Stimulated activated CD4-positive, alpha-beta T cell treated with anti-CD3 and anti-CD28 coated beads, Interleukin-12 subunit alpha, Interleukin-12 subunit beta, amount 100 ng/mL, for 24 hours (primary cell): ENCODE results near the gene LCA5L.
"Not testable (repeated sequence)": the region's sequence is repeated elsewhere in the genome, so short reads cannot be mapped to it uniquely, and the experiment has no call there.

Source experiments
- DNase-seq, 2 experiments: peaks; one replicate each; pipeline ENCODE4 v3.0.0-alpha.2; 2020; ENCODE audit warnings: low read depth in 2 of 2

LCA5L gene

GRCh38 chr21:39387461-39388037 is 58.0 kb downstream of the LCA5L start:
- DNase-seq = peak; percentile 83 to 88

DNA sequence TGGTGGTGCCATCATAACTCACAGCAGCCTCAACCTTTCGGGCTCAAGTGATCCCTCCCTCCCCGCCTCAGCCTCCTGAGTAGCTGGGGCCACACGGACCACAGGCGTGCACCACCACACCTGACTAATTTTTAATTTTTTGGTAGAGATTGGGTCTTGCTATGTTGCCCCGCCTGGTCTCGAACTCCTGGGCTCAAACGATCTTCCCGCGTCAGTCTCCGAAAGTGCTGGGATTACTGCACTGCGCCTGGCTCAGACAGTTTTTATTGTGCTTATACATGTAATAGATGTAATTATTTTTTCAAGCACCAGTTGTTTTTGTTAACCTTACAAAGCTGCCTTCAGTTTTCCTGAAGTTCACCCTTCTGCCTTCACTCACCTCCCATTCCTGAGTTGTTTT is 58.7 kb downstream of the LCA5L start:
- DNase-seq = no peak

- DNase-seq = no peak
Measured at GRCh38 chr21:39386194-39386593, 59.4 kb downstream of the LCA5L start.

DNA sequence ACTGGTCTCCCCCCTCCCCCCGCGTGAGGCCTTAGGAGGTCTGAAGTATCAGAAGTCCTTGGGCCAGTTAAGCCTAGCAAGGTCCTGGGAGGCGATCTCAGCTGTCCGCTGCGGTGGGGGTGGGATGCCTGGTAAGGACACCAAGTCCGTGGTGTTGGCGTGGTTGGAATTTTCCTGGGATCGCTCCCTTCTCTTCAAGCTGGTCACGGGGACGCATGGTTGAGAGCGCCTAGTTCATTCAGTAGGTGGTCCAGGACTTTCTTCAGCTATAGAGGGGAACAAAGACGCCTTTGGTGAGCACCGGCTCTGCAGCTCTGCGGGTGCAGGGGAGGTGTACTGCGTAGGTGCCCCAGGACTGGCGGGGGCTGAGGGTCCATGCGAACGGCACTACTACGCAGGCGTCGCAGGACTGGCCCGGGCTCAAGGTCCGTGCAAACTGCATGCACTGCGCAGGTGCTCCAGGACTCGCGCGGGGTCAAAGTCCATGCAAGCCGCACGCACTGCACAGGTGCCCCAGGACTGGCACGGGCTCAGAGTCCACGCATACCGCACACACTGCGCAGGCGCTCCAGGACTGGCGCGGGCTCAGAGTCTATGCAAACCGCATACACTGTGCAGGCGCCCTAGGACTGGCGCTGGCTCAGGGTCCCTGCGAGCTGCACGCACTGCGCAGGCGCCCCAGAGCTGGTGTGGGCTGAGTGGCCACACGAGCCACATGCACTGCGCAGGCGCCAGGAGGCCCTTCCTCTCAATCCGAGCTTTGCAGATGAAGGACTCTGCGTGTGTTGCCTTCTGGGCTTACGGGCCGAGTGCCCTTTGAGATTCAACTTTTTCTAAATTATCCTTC is 60.1 kb downstream of the LCA5L start:
- peak; percentile 47 to 55 for DNase-seq

DNA sequence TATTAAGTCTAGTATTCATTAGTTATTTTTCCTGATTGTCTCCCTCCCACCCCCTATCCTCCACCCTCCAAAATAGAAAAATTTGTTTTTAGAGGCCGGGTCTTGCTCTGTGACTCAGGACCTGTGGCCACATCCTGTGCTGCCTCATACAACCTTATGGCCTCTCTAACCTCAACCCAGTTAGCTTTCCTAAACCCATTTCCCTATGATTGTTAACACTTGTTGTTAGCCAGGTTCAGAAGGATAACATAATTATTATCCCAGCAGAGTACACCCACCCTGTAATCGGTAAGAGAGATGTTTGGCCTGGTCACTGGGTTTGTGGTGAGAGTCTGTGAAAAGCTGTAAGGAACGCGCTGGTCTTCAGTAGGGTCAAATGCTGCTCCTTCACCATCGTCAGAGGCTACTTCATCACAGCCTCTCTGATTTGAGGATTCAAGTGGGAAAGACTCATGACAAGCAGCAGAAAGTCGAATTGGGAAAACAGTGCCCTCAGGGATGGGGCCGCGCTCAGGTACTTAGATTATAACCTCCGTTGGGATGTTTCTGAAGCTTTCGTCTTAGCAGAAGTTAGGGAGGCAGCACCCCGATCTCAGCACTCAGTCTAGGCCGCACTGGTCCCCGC is 60.8 kb downstream of the LCA5L start:
- DNase-seq = no peak

DNA sequence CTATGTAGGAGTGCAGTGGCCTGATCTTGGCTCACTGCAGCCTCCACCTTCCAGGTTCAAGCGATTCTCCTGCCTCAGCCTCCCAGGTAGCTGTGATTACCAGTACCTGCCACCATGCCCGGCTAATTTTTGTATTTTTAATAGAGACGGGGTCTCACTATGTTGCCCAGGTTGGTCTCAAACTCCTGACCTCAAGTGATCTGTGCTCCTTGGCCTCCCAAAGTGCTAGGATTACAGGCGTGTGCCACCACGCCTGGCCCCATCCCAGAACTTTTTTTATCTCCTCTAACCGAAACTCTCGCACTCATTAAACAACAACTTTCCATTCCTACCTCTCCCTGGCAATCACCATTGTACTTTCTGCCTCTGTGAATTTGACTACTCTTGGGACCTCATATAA is 63.5 kb downstream of the LCA5L start:
- not testable (repeated sequence) for DNase-seq

- no peak for DNase-seq
Measured at GRCh38 chr21:39381009-39381408, 64.6 kb downstream of the LCA5L start.

DNA sequence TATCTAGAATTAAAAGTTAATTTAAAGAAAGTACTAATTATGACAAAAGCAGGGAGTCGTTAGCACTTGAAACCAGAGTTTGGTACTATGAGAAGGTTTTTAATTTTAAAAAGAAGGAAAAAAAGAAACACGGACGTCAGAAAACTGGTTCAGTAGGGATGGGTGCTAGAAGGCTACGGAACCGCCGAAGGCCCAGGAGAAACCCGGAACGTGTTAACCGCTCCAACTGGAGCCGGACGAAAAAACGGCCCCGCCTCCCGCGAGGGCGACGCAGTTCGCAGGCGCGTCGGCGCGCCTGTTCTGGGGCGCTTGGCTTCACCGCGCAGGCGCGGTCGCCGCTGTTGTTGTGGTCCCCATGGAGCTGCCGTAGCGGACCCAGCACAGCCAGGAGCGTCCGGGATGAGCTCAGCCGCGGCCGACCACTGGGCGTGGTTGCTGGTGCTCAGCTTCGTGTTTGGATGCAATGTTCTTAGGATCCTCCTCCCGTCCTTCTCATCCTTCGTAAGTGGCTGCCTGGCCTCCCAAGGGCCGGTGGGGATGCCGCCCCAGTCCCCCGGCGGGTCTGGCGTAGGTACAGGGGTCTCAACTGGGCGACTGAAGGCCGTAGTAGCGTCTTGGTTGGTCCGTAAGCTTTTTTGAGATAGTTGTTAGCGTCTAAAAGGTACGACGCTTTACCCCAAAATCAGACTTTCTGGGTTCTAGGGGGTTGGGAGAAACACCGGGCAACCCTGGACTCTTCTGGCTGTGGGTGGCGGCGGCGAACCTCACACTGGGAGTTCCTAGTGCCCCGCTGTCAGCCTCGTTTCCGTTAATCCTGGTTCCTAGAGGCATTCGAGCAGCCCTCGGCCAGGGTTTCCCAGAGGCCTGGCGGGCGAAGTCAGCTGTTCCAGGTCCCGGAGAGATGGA is 65.3 kb downstream of the LCA5L start:
- DNase-seq = peak; percentile 77 to 88

GRCh38 chr21:39377444-39378050 is 68.0 kb downstream of the LCA5L start:
- DNase-seq = no peak

GRCh38 chr21:39375446-39375845 is 70.1 kb downstream of the LCA5L start:
- no peak for DNase-seq

GRCh38 chr21:39374046-39374445 is 71.5 kb downstream of the LCA5L start:
- no peak for DNase-seq

DNA sequence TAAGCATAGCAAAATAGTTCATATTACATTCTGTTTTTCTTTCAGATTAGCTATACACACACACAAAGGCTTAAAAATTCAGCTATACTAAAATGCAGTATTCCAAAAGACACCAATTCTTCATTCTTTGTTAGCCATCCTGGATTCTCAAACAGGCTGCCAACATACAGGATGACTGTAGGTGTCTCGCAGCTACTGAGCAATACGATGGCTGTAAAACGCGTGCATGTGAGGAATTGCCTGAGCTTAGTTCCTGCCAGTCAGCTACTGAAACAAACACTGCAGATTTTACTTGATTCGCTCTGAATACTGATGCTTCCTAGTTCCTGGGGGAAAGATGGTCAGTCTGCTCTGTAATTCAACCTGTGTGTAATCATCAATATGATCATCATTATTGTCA is 71.9 kb downstream of the LCA5L start:
- DNase-seq = no peak

DNA sequence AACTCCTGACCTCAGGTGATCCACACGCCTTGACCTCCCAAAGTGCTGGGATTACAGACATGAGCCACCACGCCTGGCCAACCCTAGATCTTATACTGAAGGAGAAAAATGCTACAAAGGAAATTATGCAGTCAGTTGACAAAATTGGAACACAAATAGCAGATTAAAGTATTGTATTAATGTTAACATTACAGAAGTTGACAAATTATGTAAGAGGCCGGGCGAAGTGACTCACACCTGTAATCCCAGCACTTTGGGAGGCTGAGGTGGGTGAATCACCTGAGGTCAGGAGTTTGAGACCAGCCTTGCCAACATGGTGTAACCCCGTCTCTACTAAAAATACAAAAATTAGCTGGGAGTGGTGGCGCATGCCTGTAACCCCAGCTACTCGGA is 75.7 kb downstream of the LCA5L start:
- not testable (repeated sequence) for DNase-seq

- no peak for DNase-seq
Measured at GRCh38 chr21:39367783-39368182, 77.8 kb downstream of the LCA5L start.

DNA sequence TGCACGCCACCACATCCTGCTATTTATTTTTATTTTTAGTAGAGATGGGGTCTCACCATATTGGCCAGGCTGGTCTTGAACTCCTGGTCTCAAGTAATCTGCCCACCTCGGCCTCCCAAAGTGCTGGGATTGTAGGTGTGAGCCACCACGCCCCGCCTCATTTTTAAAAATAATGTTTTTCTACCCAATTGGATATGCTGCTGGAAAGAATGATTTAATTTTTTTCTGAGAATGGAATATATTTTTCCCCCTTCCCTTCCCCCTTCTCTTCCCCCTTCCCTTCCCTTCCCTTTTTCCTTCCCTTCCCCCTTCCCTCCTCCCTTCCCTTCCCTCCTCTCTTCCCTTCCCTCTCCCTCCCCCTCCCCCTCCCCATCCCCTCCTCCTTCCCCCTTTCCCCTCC is 79.0 kb downstream of the LCA5L start:
- DNase-seq = no peak

DNA sequence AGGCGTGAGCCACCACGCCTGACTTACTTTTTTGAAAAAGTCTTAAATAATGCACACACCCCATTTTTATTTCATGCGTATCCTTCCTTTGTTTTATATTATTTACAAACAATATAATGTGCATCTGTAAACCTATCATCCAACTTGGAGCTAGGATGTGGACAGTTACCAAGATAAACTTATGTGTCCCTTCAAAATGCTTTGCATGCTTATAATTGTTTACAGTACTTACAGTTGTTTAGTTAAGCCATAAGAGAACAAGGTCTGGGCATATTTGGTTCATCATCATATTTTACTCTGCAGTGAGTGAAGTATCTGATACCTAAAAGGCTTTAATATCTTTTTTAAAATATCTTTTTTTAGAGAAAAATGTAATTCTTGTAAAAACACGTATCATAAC is 80.6 kb downstream of the LCA5L start:
- no peak for DNase-seq

- no peak for DNase-seq
Measured at GRCh38 chr21:39363607-39364555, 81.7 kb downstream of the LCA5L start.

DNA sequence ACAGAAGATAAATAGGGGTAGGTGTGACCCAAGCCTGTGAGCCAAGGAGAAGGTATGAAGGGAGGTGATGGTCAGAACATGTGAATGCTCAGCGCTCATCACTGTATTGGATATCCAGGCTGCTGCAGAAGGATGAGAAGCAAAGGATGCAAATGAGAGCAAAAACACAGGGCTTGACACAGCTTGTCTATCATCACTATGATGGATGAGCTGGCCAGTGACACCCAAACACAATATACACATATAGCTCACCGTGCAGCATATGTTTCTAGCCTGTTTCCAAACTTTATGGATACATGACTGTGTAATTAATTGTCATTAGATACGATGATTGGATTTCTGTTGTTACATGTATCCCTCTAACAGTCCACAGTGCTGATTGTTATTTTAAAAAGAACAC is 82.8 kb downstream of the LCA5L start:
- DNase-seq = no peak

- DNase-seq = no peak
Measured at GRCh38 chr21:39359382-39359781, 86.2 kb downstream of the LCA5L start.
